Right lobe of liver (tissue), 6 donors: ENCODE data around the gene OSBPL9. TPM values are rescaled to one million over a fixed set of nuclear protein-coding genes. Genes with fewer than 3 reads are reported as not detected.
"Not testable (repeated sequence)": the region's sequence is repeated elsewhere in the genome, so short reads cannot be mapped to it uniquely, and the experiment has no call there.

Experiments
- ATAC-seq, 4 donors: fragments of 200-7000 bp; cut with Tn5 transposase; one replicate each; pipeline ENCODE4 v1.9.1; 2020; ENCODE audit warnings: mild to moderate bottlenecking in 4 of 4, moderate library complexity in 4 of 4
- DNase-seq, 3 donors: peaks; one replicate each; pipeline ENCODE4 v3.0.0-alpha.2; 2020
- H3K27ac ChIP-seq, 3 donors: fragments of 200-600 bp; one replicate each; pipeline ENCODE4 v1.8.0; 2022
- H3K27me3 ChIP-seq, 2 donors: fragments of 200-600 bp; one replicate each; pipeline ENCODE4 v1.8.0; 2022
- H3K36me3 ChIP-seq, 4 donors: fragments of 200-600 bp; sonication (generic) in 1 of 4; one replicate each; pipeline versions ENCODE4 v1.5.1 to v1.8.0; 2017 to 2022; ENCODE audit warnings: control low read depth in 1 of 4
- H3K4me1 ChIP-seq, 4 donors: fragments of 200-600 bp; sonication (generic) in 1 of 4; one replicate each; pipeline versions ENCODE4 v1.5.1 to v1.8.0; 2017 to 2022; ENCODE audit warnings: control low read depth in 1 of 4
- H3K4me3 ChIP-seq, 3 donors: fragments of 200-600 bp; one replicate each; pipeline ENCODE4 v1.8.0; 2022
- H3K9me3 ChIP-seq, 4 donors: fragments of 200-600 bp; sonication (generic) in 1 of 4; one replicate each; pipeline versions ENCODE4 v1.5.1 to v1.8.0; 2017 to 2022; ENCODE audit warnings: control low read depth in 1 of 4
- POLR2A ChIP-seq: fragments of 450-650 bp; IDR thresholded peaks from one replicate; pipeline ENCODE4 v1.6.1; 2017; ENCODE audit warnings: antibody characterized with exemption, mild to moderate bottlenecking
- WGBS: methylation state at CpG from one replicate; pipeline ENCODE4 v1.1.6; 2018; ENCODE audit warnings: low coverage, low lambda C conversion rate; ENCODE audit not compliant: insufficient coverage; ENCODE audit errors: missing lambda C conversion rate; 5-methylcytosine and 5-hydroxymethylcytosine counted together
- intact Hi-C, 2 donors: fragments of 100-400 bp; cut with DNase I; formaldehyde crosslinking; loops; one replicate each; pipeline versions ENCODE4 v1.11.2 to v1.14.1; 2022
- total RNA-seq, 6 experiments: library from RNA; depleted of rRNA in 2 of 6; stranded (reverse); fragments of >200 nt in 2 of 6; fragmentation: NEBNext Ultra II Directional in 3 of 6; extraction: Animal tissue kit (Norgen Biotek cat#: 25700) in 3 of 6; gene quantifications; one replicate each; pipeline versions ENCODE4 v1.1.0 to v1.2.4, GENCODE V29; 2016 to 2023
- TF ChIP-seq, protein P1 (sequence below), 4 donors: fragments of 200-600 bp in 3 of 4; fragments of 450-650 bp in 1 of 4; IDR thresholded peaks; one replicate each; pipeline versions ENCODE4 v1.5.1 to v1.8.0; 2016 to 2022; ENCODE audit warnings: antibody characterized with exemption in 4 of 4, mild to moderate bottlenecking in 2 of 4
- donor health status: DM: no; HTN: yes; CAD: no.
- donor health status: DM: no; HTN: no; CAD: no.
- donor health status: DM: no; HTN: no; CAD: no.
- donor health status: DM: no; HTN: yes; CAD: no.
- donor health status: DM: no; HTN: yes; CAD: no.

OSBPL9 gene
- total RNA-seq, 6 experiments from 2014 or later = 51.7 to 90.5 (median 71.7) TPM

DNA sequence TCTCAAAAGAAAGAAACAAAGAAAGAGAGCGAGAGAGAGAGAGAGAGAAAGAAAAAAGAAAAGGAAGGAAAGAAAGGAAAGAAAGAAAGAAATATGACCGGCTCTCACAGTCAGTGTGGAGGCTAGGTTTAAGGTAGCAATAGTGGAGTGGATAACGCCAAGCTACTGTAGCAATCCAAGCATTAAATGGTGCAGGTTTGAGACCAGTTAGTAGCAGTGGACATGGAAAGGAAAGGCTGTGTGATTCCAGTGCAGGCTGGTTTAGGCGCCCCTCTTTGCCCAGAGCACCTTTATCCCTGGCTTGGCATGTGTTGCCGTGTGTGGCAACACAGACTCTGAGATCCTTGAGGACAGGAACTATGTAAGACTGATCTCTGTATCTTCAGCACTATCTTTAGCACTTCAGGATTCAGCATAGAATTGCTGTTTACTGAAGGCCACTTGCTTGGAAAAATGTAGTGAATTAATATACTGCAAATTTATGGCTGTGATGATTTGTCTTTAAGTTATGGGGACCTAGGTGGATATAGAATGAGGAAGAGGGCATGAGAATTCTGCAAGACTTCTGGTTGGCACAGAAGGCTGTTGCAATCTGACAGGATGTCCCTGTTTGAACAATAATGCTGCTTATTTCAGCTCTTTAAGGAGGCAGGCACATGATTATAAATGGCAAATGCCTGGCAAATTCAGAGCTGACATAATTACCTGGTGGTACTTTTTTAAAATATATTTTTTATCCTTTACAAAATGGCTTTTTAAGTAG is 10.8 kb upstream of the OSBPL9 start:
- H3K36me3 ChIP-seq = no peaks in the 10 kb centered on the region
- no peak overlapping the region for H3K27ac ChIP-seq
- DNase-seq (no peak), ATAC-seq (peak in 2 of 4 donors; percentile 36 to 60)
- H3K4me1 ChIP-seq = no peaks in the 10 kb centered on the region
- intact Hi-C loops = no loop called here
- H3K27me3 ChIP-seq = no peaks in the 10 kb centered on the region
- H3K4me3 ChIP-seq = no peak overlapping the region
- WGBS = 80% methylated on average over 4 of the region's 5 CpGs
- no peaks in the 10 kb centered on the region for H3K9me3 ChIP-seq
- TF ChIP-seq, protein P1, sequence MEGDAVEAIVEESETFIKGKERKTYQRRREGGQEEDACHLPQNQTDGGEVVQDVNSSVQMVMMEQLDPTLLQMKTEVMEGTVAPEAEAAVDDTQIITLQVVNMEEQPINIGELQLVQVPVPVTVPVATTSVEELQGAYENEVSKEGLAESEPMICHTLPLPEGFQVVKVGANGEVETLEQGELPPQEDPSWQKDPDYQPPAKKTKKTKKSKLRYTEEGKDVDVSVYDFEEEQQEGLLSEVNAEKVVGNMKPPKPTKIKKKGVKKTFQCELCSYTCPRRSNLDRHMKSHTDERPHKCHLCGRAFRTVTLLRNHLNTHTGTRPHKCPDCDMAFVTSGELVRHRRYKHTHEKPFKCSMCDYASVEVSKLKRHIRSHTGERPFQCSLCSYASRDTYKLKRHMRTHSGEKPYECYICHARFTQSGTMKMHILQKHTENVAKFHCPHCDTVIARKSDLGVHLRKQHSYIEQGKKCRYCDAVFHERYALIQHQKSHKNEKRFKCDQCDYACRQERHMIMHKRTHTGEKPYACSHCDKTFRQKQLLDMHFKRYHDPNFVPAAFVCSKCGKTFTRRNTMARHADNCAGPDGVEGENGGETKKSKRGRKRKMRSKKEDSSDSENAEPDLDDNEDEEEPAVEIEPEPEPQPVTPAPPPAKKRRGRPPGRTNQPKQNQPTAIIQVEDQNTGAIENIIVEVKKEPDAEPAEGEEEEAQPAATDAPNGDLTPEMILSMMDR (IDR thresholded peaks at IDR 0.05) = no peak
- no peak for TF ChIP-seq POLR2A

DNA sequence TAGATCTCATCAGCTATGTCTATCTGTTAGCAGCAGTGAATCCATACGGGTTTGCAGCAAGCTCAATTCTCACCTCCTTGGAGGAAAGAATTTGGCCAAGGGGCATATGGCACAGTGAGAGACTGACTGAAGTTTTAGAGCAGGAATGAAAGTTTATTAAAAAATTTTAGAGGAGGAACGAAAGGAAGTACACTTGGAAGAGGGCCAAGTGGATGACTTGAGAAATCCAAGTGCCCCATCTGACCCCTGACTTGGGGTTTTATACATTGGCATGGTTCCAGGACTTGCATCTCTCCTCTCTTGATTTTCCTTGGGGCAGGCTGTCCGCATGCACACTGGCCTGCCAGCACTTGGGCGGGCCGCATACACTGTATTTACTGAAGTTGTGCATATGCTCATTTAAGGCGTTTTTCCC is 9.2 kb upstream of the OSBPL9 start:
- DNase-seq = no peak
- H3K27me3 ChIP-seq = no peaks in the 10 kb centered on the region
- intact Hi-C loops = no loop called here
- no peak overlapping the region for H3K4me3 ChIP-seq
- H3K27ac ChIP-seq = no peak overlapping the region
- no peak for ATAC-seq
- H3K9me3 ChIP-seq = no peaks in the 10 kb centered on the region
- WGBS = 56% methylated on average over 6 of the region's 6 CpGs
- no peaks in the 10 kb centered on the region for H3K36me3 ChIP-seq
- no peak for TF ChIP-seq POLR2A
- TF ChIP-seq, protein P1 (IDR thresholded peaks at IDR 0.05) = no peak
- no peaks in the 10 kb centered on the region for H3K4me1 ChIP-seq

DNA sequence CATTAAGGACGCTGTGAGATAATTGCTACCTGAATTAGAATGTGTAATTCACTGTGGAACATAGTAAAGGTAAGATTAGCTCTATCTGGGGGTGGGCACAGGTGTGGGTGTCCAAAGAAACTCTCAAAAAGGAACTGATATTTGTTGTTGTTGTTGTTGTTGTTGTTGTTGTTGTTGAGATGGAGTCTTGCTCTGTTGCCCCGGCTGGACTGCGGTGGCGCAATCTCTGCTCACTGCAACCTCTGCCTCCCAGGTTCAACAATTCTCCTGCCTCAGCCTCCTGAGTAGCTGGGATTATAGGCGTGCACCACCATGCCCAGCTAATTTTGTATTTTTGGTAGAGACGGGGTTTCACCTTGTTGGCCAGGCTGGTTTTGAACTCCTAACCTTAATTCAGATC is 6.8 kb upstream of the OSBPL9 start:
- WGBS = 92% methylated on average over 1 of the region's 6 CpGs
- H3K27ac ChIP-seq, H3K36me3 ChIP-seq, H3K4me1 ChIP-seq, H3K4me3 ChIP-seq, DNase-seq, H3K9me3 ChIP-seq, H3K27me3 ChIP-seq, intact Hi-C loops, ATAC-seq: not testable (repeated sequence)

DNA sequence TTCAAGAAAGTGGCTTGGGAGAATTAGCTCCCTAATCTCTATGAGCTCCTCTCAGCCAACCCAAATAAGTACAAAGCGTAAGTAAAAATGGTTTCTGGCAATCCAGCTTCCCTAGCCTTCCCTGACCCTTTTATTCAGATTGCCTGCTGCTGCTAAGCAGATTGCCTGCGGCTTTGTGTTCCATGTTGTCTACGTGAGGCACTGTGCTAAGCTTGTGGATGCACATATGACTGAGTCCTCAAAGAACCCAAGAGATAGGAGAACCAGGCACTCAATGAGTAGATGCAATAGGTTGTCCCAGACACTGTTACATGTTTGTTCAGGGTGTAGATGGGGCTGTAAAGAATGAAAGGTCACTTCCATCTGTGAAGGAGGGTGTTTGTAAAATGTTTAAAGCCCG is 6.3 kb upstream of the OSBPL9 start:
- WGBS = 73% methylated on average over 3 of the region's 4 CpGs
- Histone ChIP-seq H3K9me3 (no peaks in the 10 kb centered on the region), H3K36me3 (no peaks in the 10 kb centered on the region), H3K4me1 (no peaks in the 10 kb centered on the region), H3K4me3 (no peak overlapping the region), H3K27ac (no peak overlapping the region), H3K27me3 (no peaks in the 10 kb centered on the region)
- intact Hi-C loops = no loop called here
- ATAC-seq (no peak), DNase-seq (no peak)
- TF ChIP-seq POLR2A = no peak
- TF ChIP-seq, protein P1 (IDR thresholded peaks at IDR 0.05) = no peak

DNA sequence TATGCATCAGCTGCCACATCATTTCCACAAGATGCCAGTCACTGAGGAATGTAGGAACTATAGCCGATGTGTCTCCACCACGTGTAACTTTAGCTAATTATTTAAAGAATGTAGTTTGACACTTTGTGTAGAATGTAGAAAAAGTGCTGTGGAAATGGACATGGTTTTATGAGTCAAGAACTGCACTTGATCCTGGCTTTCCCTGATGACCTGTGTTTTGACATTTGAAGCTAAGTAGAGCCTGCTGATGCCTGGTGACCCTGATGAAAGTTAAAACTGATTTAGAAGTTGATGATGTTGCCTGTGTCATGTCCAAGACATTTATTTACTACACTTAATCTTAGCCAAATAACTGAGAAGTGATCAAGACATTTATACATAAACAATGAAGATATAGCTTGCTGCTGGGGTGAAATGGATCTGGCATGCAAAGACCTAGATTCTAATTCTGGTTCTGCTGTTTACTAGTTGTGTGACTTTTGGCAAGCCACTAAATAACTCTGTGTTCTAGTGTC is 4.4 kb upstream of the OSBPL9 start:
- TF ChIP-seq, protein P1 (IDR thresholded peaks at IDR 0.05) = no peak
- no peak for TF ChIP-seq POLR2A
- Histone ChIP-seq H3K27me3 (no peaks in the 10 kb centered on the region), H3K36me3 (no peaks in the 10 kb centered on the region), H3K9me3 (no peaks in the 10 kb centered on the region), H3K27ac (no peak overlapping the region), H3K4me1 (peaks cover 0 to 4% (median 0%) of the 10 kb centered on the region in 4 donors), H3K4me3 (no peak overlapping the region)
- WGBS = 54% methylated on average over 2 of the region's 2 CpGs
- DNase-seq (no peak), ATAC-seq (no peak)
- intact Hi-C loops = no loop called here
